Measurements from ENCODE around the gene ACSL3.

DNA sequence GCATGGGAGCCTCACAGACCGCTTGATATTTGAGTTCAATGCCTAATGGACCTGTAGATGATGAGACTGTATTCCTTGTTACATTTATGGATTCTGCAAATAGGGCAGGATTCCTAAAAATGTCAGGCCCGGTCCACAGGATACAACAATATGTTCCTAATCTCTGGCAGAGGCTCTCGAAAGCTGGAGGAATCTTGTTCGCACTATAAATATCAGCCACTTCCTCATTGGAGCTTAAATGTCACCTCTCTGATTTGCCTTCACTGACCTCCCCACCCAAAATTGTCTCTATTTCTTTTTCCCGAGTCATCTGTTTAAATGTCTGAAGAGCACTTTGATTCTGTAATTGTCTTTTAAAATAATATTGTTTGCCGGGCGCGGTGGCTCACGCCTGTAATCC lies 12.0 kb upstream of the ACSL3 start:
- TF ChIP-seq EZH2phosphoT487 (IDR thresholded peaks at IDR 0.05; ENCODE audit: borderline replicate concordance), result no peak
- TF ChIP-seq, protein P1, sequence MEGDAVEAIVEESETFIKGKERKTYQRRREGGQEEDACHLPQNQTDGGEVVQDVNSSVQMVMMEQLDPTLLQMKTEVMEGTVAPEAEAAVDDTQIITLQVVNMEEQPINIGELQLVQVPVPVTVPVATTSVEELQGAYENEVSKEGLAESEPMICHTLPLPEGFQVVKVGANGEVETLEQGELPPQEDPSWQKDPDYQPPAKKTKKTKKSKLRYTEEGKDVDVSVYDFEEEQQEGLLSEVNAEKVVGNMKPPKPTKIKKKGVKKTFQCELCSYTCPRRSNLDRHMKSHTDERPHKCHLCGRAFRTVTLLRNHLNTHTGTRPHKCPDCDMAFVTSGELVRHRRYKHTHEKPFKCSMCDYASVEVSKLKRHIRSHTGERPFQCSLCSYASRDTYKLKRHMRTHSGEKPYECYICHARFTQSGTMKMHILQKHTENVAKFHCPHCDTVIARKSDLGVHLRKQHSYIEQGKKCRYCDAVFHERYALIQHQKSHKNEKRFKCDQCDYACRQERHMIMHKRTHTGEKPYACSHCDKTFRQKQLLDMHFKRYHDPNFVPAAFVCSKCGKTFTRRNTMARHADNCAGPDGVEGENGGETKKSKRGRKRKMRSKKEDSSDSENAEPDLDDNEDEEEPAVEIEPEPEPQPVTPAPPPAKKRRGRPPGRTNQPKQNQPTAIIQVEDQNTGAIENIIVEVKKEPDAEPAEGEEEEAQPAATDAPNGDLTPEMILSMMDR (conservative IDR thresholded peaks at IDR 0.05; ENCODE audit: low read length), result no peak

Data from Loucy (cell line).